ENCODE measurements around the gene ABTB2. TPM values are rescaled to one million over a fixed set of nuclear protein-coding genes. Genes with fewer than 3 reads are reported as not detected.

The ABTB2 gene
- total and polyA plus RNA-seq, 4 donors, result 0.73 to 3.3 (median 2.7) TPM

- WGBS, 2 donors, result 96 to 99% methylated on average over 3 of the region's 3 CpGs
- TF ChIP-seq CTCF (IDR thresholded peaks at IDR 0.05; ENCODE audit: control extremely low read depth, extremely low read depth), result no peak
- no peak overlapping the region for H3K4me3 ChIP-seq
- H3K4me1 ChIP-seq (ENCODE audit: control insufficient read depth in 5 of 5, insufficient read depth in 5 of 5, low read length in 5 of 5), result no peaks in the 10 kb centered on the region
- no peaks in the 10 kb centered on the region for H3K27me3 ChIP-seq (ENCODE audit: control insufficient read depth in 3 of 3, insufficient read depth in 3 of 3, low read length in 2 of 3)
- DNase-seq (no peak), ATAC-seq (ENCODE audit: insufficient read depth, low FRiP score) (no peak)
- H3K9me3 ChIP-seq (ENCODE audit: control insufficient read depth in 4 of 4, insufficient read depth in 3 of 4, low read length in 3 of 4), result peaks cover 0 to 2% (median 0%) of the 10 kb centered on the region in 4 donors
- no peak overlapping the region for H3K9ac ChIP-seq (ENCODE audit: insufficient read depth in 1 of 2, low read length in 2 of 2)
- H3K36me3 ChIP-seq (ENCODE audit: control insufficient read depth in 4 of 4, insufficient read depth in 4 of 4, low read length in 4 of 4), result peaks cover 33 to 76% (median 55%) of the 10 kb centered on the region in 4 donors
- H3K27ac ChIP-seq (ENCODE audit: low read depth in 1 of 2, low read length in 1 of 2), result no peak overlapping the region
Observed at GRCh38 chr11:34135439-34135838, 222.4 kb downstream of the ABTB2 start.

- Histone ChIP-seq H3K9me3 (ENCODE audit: control insufficient read depth in 4 of 4, insufficient read depth in 3 of 4, low read length in 3 of 4) (peaks cover 0 to 2% (median 0%) of the 10 kb centered on the region in 4 donors), H3K4me1 (ENCODE audit: control insufficient read depth in 5 of 5, insufficient read depth in 5 of 5, low read length in 5 of 5) (no peaks in the 10 kb centered on the region), H3K4me3 (no peak overlapping the region), H3K27me3 (ENCODE audit: control insufficient read depth in 3 of 3, insufficient read depth in 3 of 3, low read length in 2 of 3) (no peaks in the 10 kb centered on the region), H3K9ac (ENCODE audit: insufficient read depth in 1 of 2, low read length in 2 of 2) (no peak overlapping the region), H3K27ac (ENCODE audit: low read depth in 1 of 2, low read length in 1 of 2) (no peak overlapping the region), H3K36me3 (ENCODE audit: control insufficient read depth in 4 of 4, insufficient read depth in 4 of 4, low read length in 4 of 4) (peaks cover 33 to 71% (median 53%) of the 10 kb centered on the region in 4 donors)
- WGBS, 2 donors, result 78 to 85% methylated on average over 5 of the region's 5 CpGs
- DNase-seq (no peak), ATAC-seq (ENCODE audit: insufficient read depth, low FRiP score) (no peak)
- no peak for TF ChIP-seq CTCF (IDR thresholded peaks at IDR 0.05; ENCODE audit: control extremely low read depth, extremely low read depth)
Observed at GRCh38 chr11:34134765-34135164, 223.0 kb downstream of the ABTB2 start.

GRCh38 chr11:34132261-34132965 is 225.4 kb downstream of the ABTB2 start:
- no peak for TF ChIP-seq CTCF (IDR thresholded peaks at IDR 0.05; ENCODE audit: control extremely low read depth, extremely low read depth)
- peaks cover 0 to 2% (median 0%) of the 10 kb centered on the region in 4 donors for H3K9me3 ChIP-seq (ENCODE audit: control insufficient read depth in 4 of 4, insufficient read depth in 3 of 4, low read length in 3 of 4)
- no peak for ATAC-seq (ENCODE audit: insufficient read depth, low FRiP score)
- H3K27me3 ChIP-seq (ENCODE audit: control insufficient read depth in 3 of 3, insufficient read depth in 3 of 3, low read length in 2 of 3), result no peaks in the 10 kb centered on the region
- H3K4me3 ChIP-seq, result no peak overlapping the region
- no peak overlapping the region for H3K9ac ChIP-seq (ENCODE audit: insufficient read depth in 1 of 2, low read length in 2 of 2)
- 93 to 97% methylated on average over 4 of the region's 4 CpGs for WGBS, 2 donors
- peaks cover 39 to 56% (median 52%) of the 10 kb centered on the region in 4 donors for H3K36me3 ChIP-seq (ENCODE audit: control insufficient read depth in 4 of 4, insufficient read depth in 4 of 4, low read length in 4 of 4)
- H3K4me1 ChIP-seq (ENCODE audit: control insufficient read depth in 5 of 5, insufficient read depth in 5 of 5, low read length in 5 of 5), result no peaks in the 10 kb centered on the region
- DNase-seq, result no peak
- no peak overlapping the region for H3K27ac ChIP-seq (ENCODE audit: low read depth in 1 of 2, low read length in 1 of 2)
